ENCODE data around the gene CATSPERZ.
"Not testable (repeated sequence)": the region's sequence is repeated elsewhere in the genome, so short reads cannot be mapped to it uniquely, and the experiment has no call there.

The CATSPERZ gene

DNA sequence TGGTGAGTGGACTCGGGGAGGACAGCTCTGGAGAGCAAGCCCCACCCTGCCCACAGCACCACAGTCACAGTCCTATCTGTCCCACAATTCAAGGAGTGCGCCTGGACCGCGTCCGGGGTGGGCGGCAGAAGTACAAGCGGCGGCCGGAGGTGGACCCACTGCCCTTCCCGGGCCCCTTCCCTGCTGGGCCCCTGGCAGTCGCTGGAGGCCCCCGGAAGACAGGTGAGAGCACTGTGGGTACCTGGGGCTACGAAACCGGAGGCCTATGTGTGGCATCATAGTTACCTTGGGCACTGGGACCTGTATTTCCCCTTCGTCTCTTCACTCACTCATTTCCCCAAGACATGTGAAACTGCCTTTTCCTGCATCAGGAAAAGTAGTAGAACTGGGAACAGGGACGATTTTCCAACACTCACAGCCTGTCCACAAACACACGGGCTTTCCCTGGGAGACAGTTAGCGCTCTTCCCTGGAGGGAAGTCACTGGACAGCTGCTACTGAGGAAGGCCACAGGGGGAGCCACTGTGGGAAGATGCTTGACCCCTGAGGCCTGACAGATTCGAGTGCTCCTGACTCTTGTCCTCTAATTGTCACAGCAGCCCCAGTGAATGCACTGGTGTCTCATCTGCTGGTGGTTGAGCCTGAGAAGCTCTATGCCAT lies 14.1 kb downstream of the CATSPERZ start:
- Histone ChIP-seq H3K9me3 (ENCODE audit: control insufficient read depth in 1 of 2, low read length in 2 of 2) (no peaks in the 10 kb centered on the region), H3K4me1 (ENCODE audit: control insufficient read depth in 1 of 2, insufficient read depth in 2 of 2, low read length in 2 of 2) (peaks cover 28 to 43% of the 10 kb centered on the region in 2 donors), H3K27ac (ENCODE audit: low read depth, low read length) (peak overlapping the region; percentile 20), H3K27me3 (ENCODE audit: control insufficient read depth in 1 of 2, insufficient read depth in 2 of 2, low read length in 2 of 2) (no peaks in the 10 kb centered on the region), H3K9ac (ENCODE audit: low read depth in 1 of 2, low read length in 2 of 2) (no peak overlapping the region), H3K4me3 (ENCODE audit: low read depth in 1 of 2, low read length in 2 of 2) (no peak overlapping the region), H3K36me3 (ENCODE audit: control insufficient read depth in 1 of 2, insufficient read depth in 2 of 2, low read length in 2 of 2) (peaks cover 30 to 41% of the 10 kb centered on the region in 2 donors)

DNA sequence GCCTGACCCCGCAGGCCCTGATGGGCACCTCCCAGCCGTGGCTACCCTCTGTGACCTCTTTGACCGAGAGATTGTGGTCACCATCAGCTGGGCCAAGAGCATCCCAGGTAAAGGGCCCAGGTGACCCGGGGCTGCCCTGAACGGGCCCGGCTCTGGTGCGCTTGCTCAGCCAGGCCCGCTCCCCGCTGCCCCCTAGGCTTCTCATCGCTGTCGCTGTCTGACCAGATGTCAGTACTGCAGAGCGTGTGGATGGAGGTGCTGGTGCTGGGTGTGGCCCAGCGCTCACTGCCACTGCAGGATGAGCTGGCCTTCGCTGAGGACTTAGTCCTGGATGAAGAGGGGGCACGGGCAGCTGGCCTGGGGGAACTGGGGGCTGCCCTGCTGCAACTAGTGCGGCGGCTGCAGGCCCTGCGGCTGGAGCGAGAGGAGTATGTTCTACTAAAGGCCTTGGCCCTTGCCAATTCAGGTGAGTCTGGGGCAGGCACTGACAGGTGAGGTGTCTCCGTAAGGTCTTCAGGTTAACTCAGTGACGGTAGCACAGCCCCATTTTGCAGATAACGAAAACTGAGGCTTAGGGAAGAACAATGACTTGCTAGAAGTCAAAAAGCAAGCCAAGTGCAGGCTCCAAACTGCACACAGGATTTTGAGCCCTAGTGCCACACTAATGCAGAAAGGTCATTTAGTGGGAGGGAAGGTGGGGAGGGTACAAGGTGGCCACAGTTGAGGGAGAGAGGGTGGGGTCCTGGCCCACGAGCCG lies 14.8 kb downstream of the CATSPERZ start:
- peaks cover 32 to 47% of the 10 kb centered on the region in 2 donors for H3K4me1 ChIP-seq (ENCODE audit: control insufficient read depth in 1 of 2, insufficient read depth in 2 of 2, low read length in 2 of 2)
- H3K36me3 ChIP-seq (ENCODE audit: control insufficient read depth in 1 of 2, insufficient read depth in 2 of 2, low read length in 2 of 2), result peaks cover 30 to 41% of the 10 kb centered on the region in 2 donors
- H3K27ac ChIP-seq (ENCODE audit: low read depth, low read length), result no peak overlapping the region
- no peaks in the 10 kb centered on the region for H3K9me3 ChIP-seq (ENCODE audit: control insufficient read depth in 1 of 2, low read length in 2 of 2)
- H3K4me3 ChIP-seq (ENCODE audit: low read depth in 1 of 2, low read length in 2 of 2), result no peak overlapping the region
- no peak overlapping the region for H3K9ac ChIP-seq (ENCODE audit: low read depth in 1 of 2, low read length in 2 of 2)
- no peaks in the 10 kb centered on the region for H3K27me3 ChIP-seq (ENCODE audit: control insufficient read depth in 1 of 2, insufficient read depth in 2 of 2, low read length in 2 of 2)

DNA sequence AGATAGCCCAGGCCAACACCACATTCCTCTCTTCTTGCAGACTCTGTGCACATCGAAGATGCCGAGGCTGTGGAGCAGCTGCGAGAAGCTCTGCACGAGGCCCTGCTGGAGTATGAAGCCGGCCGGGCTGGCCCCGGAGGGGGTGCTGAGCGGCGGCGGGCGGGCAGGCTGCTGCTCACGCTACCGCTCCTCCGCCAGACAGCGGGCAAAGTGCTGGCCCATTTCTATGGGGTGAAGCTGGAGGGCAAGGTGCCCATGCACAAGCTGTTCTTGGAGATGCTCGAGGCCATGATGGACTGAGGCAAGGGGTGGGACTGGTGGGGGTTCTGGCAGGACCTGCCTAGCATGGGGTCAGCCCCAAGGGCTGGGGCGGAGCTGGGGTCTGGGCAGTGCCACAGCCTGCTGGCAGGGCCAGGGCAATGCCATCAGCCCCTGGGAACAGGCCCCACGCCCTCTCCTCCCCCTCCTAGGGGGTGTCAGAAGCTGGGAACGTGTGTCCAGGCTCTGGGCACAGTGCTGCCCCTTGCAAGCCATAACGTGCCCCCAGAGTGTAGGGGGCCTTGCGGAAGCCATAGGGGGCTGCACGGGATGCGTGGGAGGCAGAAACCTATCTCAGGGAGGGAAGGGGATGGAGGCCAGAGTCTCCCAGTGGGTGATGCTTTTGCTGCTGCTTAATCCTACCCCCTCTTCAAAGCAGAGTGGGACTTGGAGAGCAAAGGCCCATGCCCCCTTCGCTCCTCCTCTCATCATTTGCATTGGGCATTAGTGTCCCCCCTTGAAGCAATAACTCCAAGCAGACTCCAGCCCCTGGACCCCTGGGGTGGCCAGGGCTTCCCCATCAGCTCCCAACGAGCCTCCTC lies 15.7 kb downstream of the CATSPERZ start:
- H3K9ac ChIP-seq (ENCODE audit: low read depth in 1 of 2, low read length in 2 of 2); H3K4me3 ChIP-seq (ENCODE audit: low read depth in 1 of 2, low read length in 2 of 2); H3K27me3 ChIP-seq (ENCODE audit: control insufficient read depth in 1 of 2, insufficient read depth in 2 of 2, low read length in 2 of 2); H3K9me3 ChIP-seq (ENCODE audit: control insufficient read depth in 1 of 2, low read length in 2 of 2); H3K27ac ChIP-seq (ENCODE audit: low read depth, low read length): not testable (repeated sequence)
- peaks cover 32 to 51% of the 10 kb centered on the region in 2 donors for H3K4me1 ChIP-seq (ENCODE audit: control insufficient read depth in 1 of 2, insufficient read depth in 2 of 2, low read length in 2 of 2)
- H3K36me3 ChIP-seq (ENCODE audit: control insufficient read depth in 1 of 2, insufficient read depth in 2 of 2, low read length in 2 of 2), result peaks cover 31 to 40% of the 10 kb centered on the region in 2 donors

DNA sequence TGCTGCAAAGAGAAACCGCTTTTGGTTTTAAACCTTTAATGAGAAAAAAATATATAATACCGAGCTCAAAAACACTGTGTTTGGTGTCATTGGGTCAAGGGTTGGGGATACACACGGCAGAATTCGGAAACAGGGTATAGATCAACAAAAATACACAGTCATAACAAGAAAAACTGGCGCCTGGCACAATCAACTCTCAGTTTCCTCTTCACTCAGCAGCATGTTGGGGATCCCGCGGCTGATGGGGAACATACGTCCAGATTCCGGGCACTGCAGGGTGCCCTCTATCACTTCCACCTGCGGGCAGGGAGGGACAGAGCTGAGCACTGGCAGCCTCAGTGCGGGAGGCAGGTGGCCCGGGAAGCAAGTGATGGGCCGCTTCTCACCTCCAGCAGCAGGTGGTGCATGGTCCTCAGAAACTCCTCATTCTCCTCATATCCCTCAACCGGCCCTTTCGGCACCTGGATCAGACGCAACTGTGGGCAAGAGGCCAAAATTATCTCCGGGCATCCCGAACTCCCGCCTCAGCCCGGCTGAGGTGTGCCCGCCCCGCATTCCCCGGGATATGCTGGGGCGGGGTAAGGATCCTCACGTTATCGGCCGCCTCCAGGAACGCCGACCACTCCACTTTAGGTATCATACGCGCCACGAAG lies 16.6 kb downstream of the CATSPERZ start:
- H3K9me3 ChIP-seq (ENCODE audit: control insufficient read depth in 1 of 2, low read length in 2 of 2), result no peaks in the 10 kb centered on the region
- peaks cover 38 to 56% of the 10 kb centered on the region in 2 donors for H3K4me1 ChIP-seq (ENCODE audit: control insufficient read depth in 1 of 2, insufficient read depth in 2 of 2, low read length in 2 of 2)
- peak overlapping the region; percentile 98 for H3K27ac ChIP-seq (ENCODE audit: low read depth, low read length)
- H3K27me3 ChIP-seq (ENCODE audit: control insufficient read depth in 1 of 2, insufficient read depth in 2 of 2, low read length in 2 of 2), result no peaks in the 10 kb centered on the region
- H3K9ac ChIP-seq (ENCODE audit: low read depth in 1 of 2, low read length in 2 of 2), result peak overlapping the region; percentile 76 to 79
- H3K36me3 ChIP-seq (ENCODE audit: control insufficient read depth in 1 of 2, insufficient read depth in 2 of 2, low read length in 2 of 2), result peaks cover 28 to 37% of the 10 kb centered on the region in 2 donors
- H3K4me3 ChIP-seq (ENCODE audit: low read depth in 1 of 2, low read length in 2 of 2), result peak overlapping the region; percentile 75 to 87

DNA sequence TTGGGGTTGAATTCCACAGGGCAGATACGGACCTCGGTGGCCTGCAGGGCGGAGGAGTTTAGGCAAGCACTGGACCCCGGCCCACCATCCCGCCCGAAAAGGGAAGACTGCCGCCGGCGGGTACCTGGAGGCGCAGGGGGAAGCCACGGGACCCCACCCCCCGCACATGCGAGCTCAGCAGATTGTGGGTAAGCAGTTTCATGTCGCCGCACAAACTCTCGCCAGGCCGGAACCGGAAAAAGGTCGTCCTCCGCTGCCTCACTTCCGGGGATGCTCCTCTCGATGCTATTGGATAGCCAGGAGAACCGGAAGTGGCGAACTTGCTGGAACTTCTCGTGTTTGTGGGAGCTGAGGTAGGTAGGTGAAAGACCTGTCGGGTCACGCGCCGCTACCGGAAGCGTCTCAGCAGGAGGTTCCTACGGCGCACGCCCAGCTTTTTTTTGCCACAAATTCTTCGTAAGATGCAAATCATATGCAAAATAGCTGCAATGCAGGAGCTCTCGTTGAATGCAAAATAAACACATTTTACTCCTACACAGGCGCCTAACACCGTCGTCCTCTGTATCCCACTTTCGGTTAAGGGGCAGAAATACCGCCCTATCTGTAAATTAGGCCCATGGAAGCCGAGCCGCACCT lies 17.3 kb downstream of the CATSPERZ start, which contains the start of gene TRMT112:
Gene TRMT112, minus strand, starts transcription at position 235 of the 636 bp plus-strand sequence. Its CDS starts 33 bp downstream, at position 202.
- H3K4me3 ChIP-seq (ENCODE audit: low read depth in 1 of 2, low read length in 2 of 2), result peak within 1 kb of the TSS; percentile 75 to 87
- H3K36me3 ChIP-seq (ENCODE audit: control insufficient read depth in 1 of 2, insufficient read depth in 2 of 2, low read length in 2 of 2), result peaks cover 25 to 34% of the 10 kb centered on the region in 2 donors
- H3K27me3 ChIP-seq (ENCODE audit: control insufficient read depth in 1 of 2, insufficient read depth in 2 of 2, low read length in 2 of 2), result no peaks in the 10 kb centered on the region
- H3K4me1 ChIP-seq (ENCODE audit: control insufficient read depth in 1 of 2, insufficient read depth in 2 of 2, low read length in 2 of 2), result peaks cover 44 to 62% of the 10 kb centered on the region in 2 donors
- H3K27ac ChIP-seq (ENCODE audit: low read depth, low read length), result peak within 1 kb of the TSS; percentile 98
- H3K9me3 ChIP-seq (ENCODE audit: control insufficient read depth in 1 of 2, low read length in 2 of 2), result no peaks in the 10 kb centered on the region
- peak within 1 kb of the TSS; percentile 79 to 95 for H3K9ac ChIP-seq (ENCODE audit: low read depth in 1 of 2, low read length in 2 of 2)

DNA sequence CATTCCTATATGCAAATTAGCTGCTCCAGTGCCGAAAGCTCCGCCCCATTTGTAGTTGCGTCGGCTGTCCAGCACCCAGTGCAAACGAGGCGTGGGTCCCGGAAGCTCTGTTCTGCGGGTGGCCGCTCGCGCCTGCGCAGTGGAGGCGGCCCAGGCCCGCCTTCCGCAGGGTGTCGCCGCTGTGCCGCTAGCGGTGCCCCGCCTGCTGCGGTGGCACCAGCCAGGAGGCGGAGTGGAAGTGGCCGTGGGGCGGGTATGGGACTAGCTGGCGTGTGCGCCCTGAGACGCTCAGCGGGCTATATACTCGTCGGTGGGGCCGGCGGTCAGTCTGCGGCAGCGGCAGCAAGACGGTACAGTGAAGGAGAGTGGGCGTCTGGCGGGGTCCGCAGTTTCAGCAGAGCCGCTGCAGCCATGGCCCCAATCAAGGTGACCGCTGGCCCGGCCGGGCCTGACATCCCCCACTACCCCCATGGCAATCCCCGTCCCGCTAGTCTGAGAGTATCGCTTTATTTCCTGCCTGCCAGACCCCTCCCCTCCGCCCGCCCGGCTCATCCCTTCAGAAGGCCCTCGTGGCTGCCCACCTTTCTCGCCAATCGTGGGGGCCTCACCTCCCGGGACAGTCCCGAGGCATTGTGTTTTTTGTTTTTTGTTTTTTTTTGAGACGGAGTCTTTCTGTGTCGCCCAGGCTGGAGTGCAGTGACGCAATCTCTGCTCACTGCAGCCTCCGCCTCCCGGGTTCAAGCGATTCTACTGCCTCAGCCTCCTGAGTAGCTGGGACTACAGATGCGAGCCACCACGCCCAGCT lies 18.0 kb downstream of the CATSPERZ start, which contains the start of gene PRDX5:
Gene PRDX5, plus strand, starts transcription at position 161 of the 805 bp plus-strand sequence. Its CDS starts 95 bp downstream, at position 256.
- peak within 1 kb of the TSS; percentile 98 for H3K27ac ChIP-seq (ENCODE audit: low read depth, low read length)
- H3K4me1 ChIP-seq (ENCODE audit: control insufficient read depth in 1 of 2, insufficient read depth in 2 of 2, low read length in 2 of 2), result peaks cover 37 to 56% of the 10 kb centered on the region in 2 donors
- peak within 1 kb of the TSS; percentile 75 to 87 for H3K4me3 ChIP-seq (ENCODE audit: low read depth in 1 of 2, low read length in 2 of 2)
- H3K27me3 ChIP-seq (ENCODE audit: control insufficient read depth in 1 of 2, insufficient read depth in 2 of 2, low read length in 2 of 2), result no peaks in the 10 kb centered on the region
- peaks cover 21 to 34% of the 10 kb centered on the region in 2 donors for H3K36me3 ChIP-seq (ENCODE audit: control insufficient read depth in 1 of 2, insufficient read depth in 2 of 2, low read length in 2 of 2)
- H3K9ac ChIP-seq (ENCODE audit: low read depth in 1 of 2, low read length in 2 of 2), result peak within 1 kb of the TSS; percentile 79 to 95
- no peaks in the 10 kb centered on the region for H3K9me3 ChIP-seq (ENCODE audit: control insufficient read depth in 1 of 2, low read length in 2 of 2)

DNA sequence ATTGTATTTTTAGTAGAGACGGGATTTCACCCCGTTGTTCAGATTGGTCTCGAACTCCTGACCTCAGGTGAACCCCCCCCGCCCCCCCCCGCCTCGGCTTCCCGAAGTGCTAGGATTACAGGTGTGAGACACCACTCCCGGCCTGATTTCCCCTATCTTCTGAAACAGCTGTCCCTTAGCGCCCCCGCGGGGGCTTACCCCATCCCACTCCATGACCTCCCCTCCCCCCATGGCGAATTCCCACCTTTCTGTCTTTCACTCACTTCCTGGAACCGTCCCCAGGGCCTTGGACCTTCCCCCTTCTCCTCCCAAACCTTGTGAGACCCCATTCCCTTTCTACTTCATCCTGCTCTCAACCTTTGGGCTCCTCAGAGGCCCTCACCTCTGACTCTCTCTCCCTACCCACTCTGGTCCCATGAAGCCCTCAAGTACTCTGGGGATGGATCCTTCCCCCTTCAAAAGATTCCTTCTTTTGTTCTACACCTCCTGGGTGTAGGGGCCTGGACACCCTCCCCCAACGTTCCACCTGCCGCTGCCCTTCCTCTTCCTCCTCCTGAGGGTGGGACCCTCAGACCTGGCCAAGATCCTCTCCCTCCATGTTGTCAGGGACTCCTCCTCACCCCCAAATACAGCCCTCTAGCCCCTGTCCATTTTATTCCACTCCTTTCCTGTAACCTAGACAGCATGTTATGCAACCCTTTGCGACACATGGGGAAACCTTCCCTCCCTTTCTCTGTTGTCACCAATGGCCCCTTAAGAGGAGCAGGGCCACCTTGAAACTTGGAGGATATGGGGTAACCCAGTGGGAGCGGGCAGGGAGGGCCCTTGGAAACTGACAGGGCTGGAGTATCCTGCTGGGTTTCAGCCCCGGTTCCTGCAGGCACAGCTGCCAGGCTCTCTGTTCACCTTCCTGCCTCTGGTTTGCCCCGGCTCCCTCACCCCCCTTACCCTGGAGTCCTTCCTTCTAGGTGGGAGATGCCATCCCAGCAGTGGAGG lies 18.9 kb downstream of the CATSPERZ start:
- Histone ChIP-seq H3K4me1 (ENCODE audit: control insufficient read depth in 1 of 2, insufficient read depth in 2 of 2, low read length in 2 of 2) (peaks cover 34 to 52% of the 10 kb centered on the region in 2 donors), H3K36me3 (ENCODE audit: control insufficient read depth in 1 of 2, insufficient read depth in 2 of 2, low read length in 2 of 2) (peaks cover 21 to 29% of the 10 kb centered on the region in 2 donors), H3K9ac (ENCODE audit: low read depth in 1 of 2, low read length in 2 of 2) (peak overlapping the region; percentile 79 to 95), H3K4me3 (ENCODE audit: low read depth in 1 of 2, low read length in 2 of 2) (peak overlapping the region; percentile 75 to 87), H3K27me3 (ENCODE audit: control insufficient read depth in 1 of 2, insufficient read depth in 2 of 2, low read length in 2 of 2) (no peaks in the 10 kb centered on the region), H3K9me3 (ENCODE audit: control insufficient read depth in 1 of 2, low read length in 2 of 2) (no peaks in the 10 kb centered on the region), H3K27ac (ENCODE audit: low read depth, low read length) (peak overlapping the region; percentile 98)

DNA sequence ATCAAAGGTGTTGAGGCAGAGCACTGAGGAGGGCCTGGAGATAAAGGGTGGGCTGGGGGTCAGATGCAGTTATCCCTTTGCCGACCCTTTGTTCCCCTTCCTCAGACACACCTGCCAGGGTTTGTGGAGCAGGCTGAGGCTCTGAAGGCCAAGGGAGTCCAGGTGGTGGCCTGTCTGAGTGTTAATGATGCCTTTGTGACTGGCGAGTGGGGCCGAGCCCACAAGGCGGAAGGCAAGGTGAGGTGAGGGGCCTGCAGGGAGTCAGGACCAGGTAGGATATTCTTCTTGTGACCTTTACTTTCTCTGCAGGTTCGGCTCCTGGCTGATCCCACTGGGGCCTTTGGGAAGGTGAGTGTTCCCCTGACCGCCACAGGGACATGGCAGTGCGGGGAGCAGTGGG lies 20.4 kb downstream of the CATSPERZ start:
- H3K9me3 ChIP-seq (ENCODE audit: control insufficient read depth in 1 of 2, low read length in 2 of 2), result no peaks in the 10 kb centered on the region
- no peak overlapping the region for H3K4me3 ChIP-seq (ENCODE audit: low read depth in 1 of 2, low read length in 2 of 2)
- peaks cover 8 to 14% of the 10 kb centered on the region in 2 donors for H3K36me3 ChIP-seq (ENCODE audit: control insufficient read depth in 1 of 2, insufficient read depth in 2 of 2, low read length in 2 of 2)
- H3K9ac ChIP-seq (ENCODE audit: low read depth in 1 of 2, low read length in 2 of 2), result no peak overlapping the region
- no peak overlapping the region for H3K27ac ChIP-seq (ENCODE audit: low read depth, low read length)
- H3K27me3 ChIP-seq (ENCODE audit: control insufficient read depth in 1 of 2, insufficient read depth in 2 of 2, low read length in 2 of 2), result no peaks in the 10 kb centered on the region
- H3K4me1 ChIP-seq (ENCODE audit: control insufficient read depth in 1 of 2, insufficient read depth in 2 of 2, low read length in 2 of 2), result peaks cover 28 to 41% of the 10 kb centered on the region in 2 donors

Data from duodenal mucosa (tissue), 2 donors.